Fibroblast of lung (primary cell): ENCODE data around the gene NRCAM. TPM values are rescaled to one million over a fixed set of nuclear protein-coding genes. Genes with fewer than 3 reads are reported as not detected.

Source experiments
- DNase-seq, 2 donors: peaks; one replicate each; pipeline versions ENCODE4 v3.0.0 to v3.0.0-alpha.2; 2010; ENCODE audit warnings: low read depth in 2 of 2
- H2AFZ ChIP-seq: 2 replicates; pipeline ENCODE4 v1.5.1; 2012; ENCODE audit warnings: low read length, control low read depth, inconsistent platforms
- H3K27ac ChIP-seq: 2 replicates; pipeline ENCODE4 v1.5.1; 2011; ENCODE audit warnings: low read length, control low read depth; ENCODE audit not compliant: insufficient read depth
- H3K27me3 ChIP-seq: 2 replicates; pipeline ENCODE4 v1.5.1; 2011; ENCODE audit warnings: mild to moderate bottlenecking, low read length; ENCODE audit not compliant: control insufficient read depth, insufficient read depth
- H3K36me3 ChIP-seq: 2 replicates; pipeline ENCODE4 v1.5.1; 2011; ENCODE audit warnings: low read length; ENCODE audit not compliant: control insufficient read depth, insufficient read depth
- H3K4me1 ChIP-seq: 2 replicates; pipeline ENCODE4 v1.5.1; 2011; ENCODE audit warnings: low read length; ENCODE audit not compliant: control insufficient read depth, insufficient read depth; ENCODE audit errors: extremely low read depth
- H3K4me2 ChIP-seq: 2 replicates; pipeline ENCODE4 v1.5.1; 2011; ENCODE audit warnings: low read length, control low read depth; ENCODE audit not compliant: insufficient read depth; ENCODE audit errors: extremely low read depth
- H3K4me3 ChIP-seq, 4 experiments: fragments of 200-600 bp in 1 of 4; sonication (generic) in 1 of 4; replicated peaks in 1 of 4; 2 replicates each; pipeline ENCODE4 v1.5.1; 2011 to 2016; ENCODE audit warnings: low read length in 4 of 4, low read depth in 3 of 4, mild to moderate bottlenecking in 3 of 4, control low read depth in 2 of 4, inconsistent platforms in 1 of 4, mixed read lengths in 1 of 4; ENCODE audit not compliant: insufficient read depth in 1 of 4; ENCODE audit errors: control extremely low read depth in 1 of 4
- H3K79me2 ChIP-seq: 2 replicates; pipeline ENCODE4 v1.5.1; 2012; ENCODE audit warnings: mild to moderate bottlenecking, low read length, inconsistent platforms; ENCODE audit not compliant: control insufficient read depth, insufficient read depth
- H3K9ac ChIP-seq: 2 replicates; pipeline ENCODE4 v1.5.1; 2011; ENCODE audit warnings: mild to moderate bottlenecking, low read length, control low read depth; ENCODE audit not compliant: insufficient read depth
- H3K9me3 ChIP-seq: 2 replicates; pipeline ENCODE4 v1.5.1; 2012; ENCODE audit warnings: low read depth, low read length; ENCODE audit not compliant: control insufficient read depth, insufficient read depth
- H4K20me1 ChIP-seq: 2 replicates; pipeline ENCODE4 v1.5.1; 2011; ENCODE audit warnings: low read length; ENCODE audit not compliant: control insufficient read depth, insufficient read depth; ENCODE audit errors: extremely low read depth
- CTCF ChIP-seq, 2 donors: IDR thresholded peaks in 1 of 2; conservative IDR thresholded peaks in 1 of 2; 1 replicate in 1 of 2; 2 replicates in 1 of 2; pipeline ENCODE4 v1.5.1; 2011 to 2012; ENCODE audit warnings: low read length in 2 of 2, control low read depth in 1 of 2, inconsistent platforms in 1 of 2, low read depth in 1 of 2, mild to moderate bottlenecking in 1 of 2
- EZH2 ChIP-seq: IDR thresholded peaks from 2 replicates; pipeline ENCODE4 v1.5.1; 2012; ENCODE audit warnings: low read length, control low read depth, mild to moderate bottlenecking; ENCODE audit errors: missing control alignments
- polyA plus RNA-seq, 2 donors: library from polyadenylated mRNA; depleted of rRNA in 1 of 2; stranded (reverse) in 1 of 2; unstranded in 1 of 2; fragments of >200 nt; gene quantifications; 2 replicates each; pipeline ENCODE4 v1.2.1, GENCODE V29; 2011 to 2012; ENCODE audit warnings: missing spikeins in 1 of 2
- total RNA-seq: library from RNA; depleted of rRNA; stranded (reverse); fragments of >200 nt; gene quantifications from 2 replicates; pipeline ENCODE4 v1.2.1, GENCODE V29; 2014

NRCAM gene
- total and polyA plus RNA-seq, 2 donors (not counting 1 experiment from before 2014, with no cell fraction given) = 2.1 to 2.2 TPM

- TF ChIP-seq EZH2 = no peak
- TF ChIP-seq CTCF (conservative IDR thresholded peaks at IDR 0.05 in 1 of 2, IDR thresholded peaks at IDR 0.05 in 1 of 2; ENCODE audit: low read depth in 1 of 2, low read length in 2 of 2) = no peak
- H3K4me1 ChIP-seq = no peaks in the 10 kb centered on the region
- no peak overlapping the region for H3K9ac ChIP-seq
- no peak overlapping the region for H2AFZ ChIP-seq
- no peak overlapping the region for H3K27ac ChIP-seq
- no peaks in the 10 kb centered on the region for H3K79me2 ChIP-seq
- no peak for DNase-seq
- no peaks in the 10 kb centered on the region for H3K9me3 ChIP-seq
- no peaks in the 10 kb centered on the region for H3K27me3 ChIP-seq
- no peaks in the 10 kb centered on the region for H4K20me1 ChIP-seq
- no peak overlapping the region for H3K4me3 ChIP-seq
- no peaks in the 10 kb centered on the region for H3K36me3 ChIP-seq
- H3K4me2 ChIP-seq = no peak overlapping the region
Observed at GRCh38 chr7:108322925-108323832, 133.1 kb downstream of the NRCAM start.

- DNase-seq = no peak
Observed at GRCh38 chr7:108322046-108322445, 134.2 kb downstream of the NRCAM start.

GRCh38 chr7:108321359-108321758, 134.9 kb downstream of the NRCAM start:
- no peak overlapping the region for H3K4me2 ChIP-seq

More at GRCh38 chr7:108322046-108322445, 134.2 kb downstream of the NRCAM start:
- H3K27me3 ChIP-seq = no peaks in the 10 kb centered on the region
- no peak overlapping the region for H3K4me3 ChIP-seq
- no peaks in the 10 kb centered on the region for H3K36me3 ChIP-seq
- no peaks in the 10 kb centered on the region for H3K4me1 ChIP-seq
- H3K9ac ChIP-seq = no peak overlapping the region
- no peak overlapping the region for H3K4me2 ChIP-seq
- no peak overlapping the region for H2AFZ ChIP-seq
- no peaks in the 10 kb centered on the region for H3K79me2 ChIP-seq
- no peak for TF ChIP-seq CTCF (conservative IDR thresholded peaks at IDR 0.05 in 1 of 2, IDR thresholded peaks at IDR 0.05 in 1 of 2; ENCODE audit: low read depth in 1 of 2, low read length in 2 of 2)
- no peak overlapping the region for H3K27ac ChIP-seq
- H3K9me3 ChIP-seq = no peaks in the 10 kb centered on the region
- H4K20me1 ChIP-seq = no peaks in the 10 kb centered on the region

More at GRCh38 chr7:108321359-108321758, 134.9 kb downstream of the NRCAM start:
- Histone ChIP-seq H2AFZ (no peak overlapping the region), H4K20me1 (no peaks in the 10 kb centered on the region), H3K27ac (no peak overlapping the region), H3K4me3 (no peak overlapping the region), H3K27me3 (no peaks in the 10 kb centered on the region), H3K79me2 (no peaks in the 10 kb centered on the region), H3K9me3 (no peaks in the 10 kb centered on the region), H3K36me3 (no peaks in the 10 kb centered on the region), H3K9ac (no peak overlapping the region), H3K4me1 (no peaks in the 10 kb centered on the region)
- DNase-seq = no peak
- TF ChIP-seq EZH2 (no peak), CTCF (conservative IDR thresholded peaks at IDR 0.05 in 1 of 2, IDR thresholded peaks at IDR 0.05 in 1 of 2; ENCODE audit: low read depth in 1 of 2, low read length in 2 of 2) (no peak)
